Measurements from ENCODE around the gene TRIM2.

GRCh38 chr4:153189016-153189801 lies 15.0 kb upstream of the TRIM2 start:
- TF ChIP-seq, protein P1, sequence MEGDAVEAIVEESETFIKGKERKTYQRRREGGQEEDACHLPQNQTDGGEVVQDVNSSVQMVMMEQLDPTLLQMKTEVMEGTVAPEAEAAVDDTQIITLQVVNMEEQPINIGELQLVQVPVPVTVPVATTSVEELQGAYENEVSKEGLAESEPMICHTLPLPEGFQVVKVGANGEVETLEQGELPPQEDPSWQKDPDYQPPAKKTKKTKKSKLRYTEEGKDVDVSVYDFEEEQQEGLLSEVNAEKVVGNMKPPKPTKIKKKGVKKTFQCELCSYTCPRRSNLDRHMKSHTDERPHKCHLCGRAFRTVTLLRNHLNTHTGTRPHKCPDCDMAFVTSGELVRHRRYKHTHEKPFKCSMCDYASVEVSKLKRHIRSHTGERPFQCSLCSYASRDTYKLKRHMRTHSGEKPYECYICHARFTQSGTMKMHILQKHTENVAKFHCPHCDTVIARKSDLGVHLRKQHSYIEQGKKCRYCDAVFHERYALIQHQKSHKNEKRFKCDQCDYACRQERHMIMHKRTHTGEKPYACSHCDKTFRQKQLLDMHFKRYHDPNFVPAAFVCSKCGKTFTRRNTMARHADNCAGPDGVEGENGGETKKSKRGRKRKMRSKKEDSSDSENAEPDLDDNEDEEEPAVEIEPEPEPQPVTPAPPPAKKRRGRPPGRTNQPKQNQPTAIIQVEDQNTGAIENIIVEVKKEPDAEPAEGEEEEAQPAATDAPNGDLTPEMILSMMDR (IDR thresholded peaks at IDR 0.05): no peak
- no peak for TF ChIP-seq POLR2A (IDR thresholded peaks at IDR 0.05)
